Gastrocnemius medialis (tissue), 4 donors: ENCODE data around the gene ACACA. TPM values are rescaled to one million over a fixed set of nuclear protein-coding genes. Genes with fewer than 3 reads are reported as not detected.

ENCODE experiments used
- ATAC-seq, 2 donors: fragments of 150-250 bp; one replicate each; pipeline ENCODE4 v1.9.1; 2016
- DNase-seq, 2 donors: peaks; one replicate each; pipeline ENCODE4 v3.0.0-alpha.2; 2019
- H3K27ac ChIP-seq, 4 donors: fragments of 200-600 bp; sonication (generic); 1 replicate in 1 of 4; 2 replicates in 3 of 4; pipeline ENCODE4 v1.5.1; 2016 to 2018; ENCODE audit warnings: mild to moderate bottlenecking in 2 of 4, moderate library complexity in 1 of 4
- H3K27me3 ChIP-seq, 3 donors: fragments of 200-600 bp; sonication (generic) in 2 of 3; 1 replicate in 1 of 3; 2 replicates in 2 of 3; pipeline versions ENCODE4 v1.5.1 to v1.6.0; 2016 to 2019; ENCODE audit warnings: mild to moderate bottlenecking in 1 of 3, moderate library complexity in 1 of 3
- H3K36me3 ChIP-seq, 2 donors: fragments of 200-600 bp; sonication (generic) in 1 of 2; one replicate each; pipeline ENCODE4 v1.5.1; 2017 to 2018
- H3K4me1 ChIP-seq, 2 donors: fragments of 200-600 bp; sonication (generic) in 1 of 2; one replicate each; pipeline ENCODE4 v1.5.1; 2016 to 2017; ENCODE audit warnings: mild to moderate bottlenecking in 2 of 2
- H3K4me3 ChIP-seq, 4 donors: fragments of 200-600 bp; sonication (generic) in 3 of 4; 1 replicate in 1 of 4; 2 replicates in 3 of 4; pipeline ENCODE4 v1.5.1; 2016 to 2019; ENCODE audit warnings: mild to moderate bottlenecking in 2 of 4
- H3K9me3 ChIP-seq, 3 donors: fragments of 200-600 bp; sonication (generic) in 2 of 3; 1 replicate in 1 of 3; 2 replicates in 2 of 3; pipeline ENCODE4 v1.5.1; 2016 to 2019
- CTCF ChIP-seq, 5 experiments: fragments of 450-650 bp in 3 of 5; fragments of 200-600 bp in 2 of 5; sonication (generic) in 2 of 5; IDR thresholded peaks in 4 of 5; conservative IDR thresholded peaks in 1 of 5; 1 replicate in 4 of 5; 2 replicates in 1 of 5; pipeline ENCODE4 v1.5.1; 2016 to 2019; ENCODE audit warnings: antibody characterized with exemption in 5 of 5, mild to moderate bottlenecking in 3 of 5, moderate library complexity in 3 of 5
- POLR2A ChIP-seq, 2 donors: fragments of 450-650 bp; IDR thresholded peaks; one replicate each; pipeline ENCODE4 v1.6.1; 2017; ENCODE audit warnings: antibody characterized with exemption in 2 of 2, mild to moderate bottlenecking in 2 of 2, moderate library complexity in 2 of 2
- in situ Hi-C, 4 donors: fragments of 200-750 bp; cut with MboI; loops; one replicate each; pipeline versions ENCODE4 v1.15.0 to v1.8.0; 2017; ENCODE audit warnings: low sequenced_read_pairs in 4 of 4
- intact Hi-C: fragments of 100-400 bp; cut with DNase I; formaldehyde crosslinking; loops from one replicate; pipeline ENCODE4 v1.15.1; 2023; ENCODE audit warnings: low total_unique reads
- total RNA-seq, 4 donors: library from RNA; depleted of rRNA; stranded (reverse); fragments of >200 nt; gene quantifications; one replicate each; pipeline versions ENCODE4 v1.1.0 to v1.2.3, GENCODE V29; 2016

The ACACA gene
- total RNA-seq, 4 donors from 2014 or later, result 13.4 to 28.9 (median 18.9) TPM

- H3K4me1 ChIP-seq, result peaks cover 16 to 18% of the 10 kb centered on the region in 2 donors
- no peaks in the 10 kb centered on the region for H3K9me3 ChIP-seq
- H3K27ac ChIP-seq, result peak overlapping the region; percentile 79 to 87 (median 84)
- TF ChIP-seq CTCF (IDR thresholded peaks at IDR 0.05 in 4 of 5, conservative IDR thresholded peaks at IDR 0.05 in 1 of 5), result no peak
- H3K36me3 ChIP-seq, result no peaks in the 10 kb centered on the region
- intact Hi-C loops, result loop anchor here (1.0 to 2.0 kb wide), 2 partner anchors 27 to 32 kb away; no protein-coding TSS in a partner anchor
- H3K4me3 ChIP-seq, result no peak overlapping the region
- no peaks in the 10 kb centered on the region for H3K27me3 ChIP-seq
- DNase-seq (peak; percentile 75 to 79), ATAC-seq (peak; percentile 97 to 99)
- in situ Hi-C loops, result no loop called here
Measured at GRCh38 chr17:37327341-37328090, 79.1 kb downstream of the ACACA start.

- H3K36me3 ChIP-seq, result no peaks in the 10 kb centered on the region
- TF ChIP-seq CTCF (IDR thresholded peaks at IDR 0.05 in 4 of 5, conservative IDR thresholded peaks at IDR 0.05 in 1 of 5) (no peak), POLR2A (IDR thresholded peaks at IDR 0.05) (no peak)
- no peak for DNase-seq
- no peak for ATAC-seq
- H3K4me3 ChIP-seq, result no peak overlapping the region
- H3K4me1 ChIP-seq, result peaks cover 10 to 11% of the 10 kb centered on the region in 2 donors
- intact Hi-C loops (no loop called here), in situ Hi-C loops (no loop called here)
- no peaks in the 10 kb centered on the region for H3K27me3 ChIP-seq
- H3K9me3 ChIP-seq, result no peaks in the 10 kb centered on the region
- no peak overlapping the region for H3K27ac ChIP-seq
Measured at GRCh38 chr17:37322826-37323561, 83.6 kb downstream of the ACACA start.

GRCh38 chr17:37322106-37322505 lies 84.5 kb downstream of the ACACA start:
- peaks cover 7 to 9% of the 10 kb centered on the region in 2 donors for H3K4me1 ChIP-seq
- H3K4me3 ChIP-seq, result no peak overlapping the region
- intact Hi-C loops (no loop called here), in situ Hi-C loops (no loop called here)
- TF ChIP-seq POLR2A (IDR thresholded peaks at IDR 0.05), result no peak
- no peak for TF ChIP-seq CTCF (IDR thresholded peaks at IDR 0.05 in 4 of 5, conservative IDR thresholded peaks at IDR 0.05 in 1 of 5)
- DNase-seq (no peak), ATAC-seq (no peak)
- H3K36me3 ChIP-seq, result no peaks in the 10 kb centered on the region
- no peak overlapping the region for H3K27ac ChIP-seq
- H3K27me3 ChIP-seq, result no peaks in the 10 kb centered on the region
- H3K9me3 ChIP-seq, result no peaks in the 10 kb centered on the region

GRCh38 chr17:37318931-37319594 lies 87.6 kb downstream of the ACACA start:
- Histone ChIP-seq H3K9me3 (no peaks in the 10 kb centered on the region), H3K4me1 (no peaks in the 10 kb centered on the region), H3K36me3 (no peaks in the 10 kb centered on the region), H3K4me3 (no peak overlapping the region), H3K27me3 (no peaks in the 10 kb centered on the region), H3K27ac (no peak overlapping the region)
- intact Hi-C loops (no loop called here), in situ Hi-C loops (no loop called here)
- DNase-seq (no peak), ATAC-seq (no peak)
- no peak for TF ChIP-seq CTCF (IDR thresholded peaks at IDR 0.05 in 4 of 5, conservative IDR thresholded peaks at IDR 0.05 in 1 of 5)
- no peak for TF ChIP-seq POLR2A (IDR thresholded peaks at IDR 0.05)
